Cardiac fibroblast (primary cell): ENCODE results near the gene SELENOW.
"Not testable (repeated sequence)": the region's sequence is repeated elsewhere in the genome, so short reads cannot be mapped to it uniquely, and the experiment has no call there.

Source experiments
- DNase-seq, 2 donors: peaks; one replicate each; pipeline versions ENCODE4 v3.0.0 to v3.0.0-alpha.2; 2010; ENCODE audit warnings: low read depth in 2 of 2
- H3K4me3 ChIP-seq, 2 donors: replicated peaks in 1 of 2; 1 replicate in 1 of 2; 2 replicates in 1 of 2; pipeline ENCODE4 v1.5.1; 2011; ENCODE audit warnings: low read depth in 2 of 2, low read length in 2 of 2, mild to moderate bottlenecking in 2 of 2, moderate library complexity in 1 of 2
- TF ChIP-seq, protein P1 (sequence below): IDR thresholded peaks from one replicate; pipeline ENCODE4 v1.5.1; 2011; ENCODE audit warnings: low read depth, mild to moderate bottlenecking, low read length, inconsistent platforms

The SELENOW gene

DNA sequence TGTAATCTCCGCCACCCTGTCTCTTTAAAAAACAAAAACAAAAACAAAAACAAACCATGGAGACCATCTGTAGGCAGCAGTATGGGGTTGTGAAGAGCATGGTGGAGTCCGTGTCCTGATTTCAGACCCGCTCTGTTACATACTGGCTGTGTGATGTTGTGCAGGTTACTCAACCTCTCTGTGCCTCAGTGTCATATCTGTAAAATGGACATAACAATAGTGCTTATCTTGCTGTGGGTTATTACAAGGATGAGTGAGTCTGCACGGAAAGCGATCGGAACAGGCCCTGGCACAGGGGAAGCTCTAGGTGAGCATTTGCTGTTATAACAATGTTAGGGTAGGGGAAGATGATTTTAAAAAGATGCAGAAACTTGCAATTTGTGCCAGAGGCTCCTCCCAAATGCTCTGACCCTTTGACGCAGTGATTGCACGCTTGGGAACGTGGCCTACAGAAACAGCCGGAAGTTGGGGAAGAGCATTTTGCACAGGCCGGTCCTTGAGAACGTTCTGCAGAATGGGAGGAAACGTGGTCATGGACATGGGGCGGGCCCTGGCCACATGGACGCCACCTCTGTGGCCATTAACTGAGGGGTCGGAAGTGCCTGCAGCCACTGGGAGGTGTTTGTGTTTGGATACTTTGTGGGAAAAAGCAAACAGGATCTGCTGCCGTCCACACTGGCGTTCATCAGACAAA, 15.7 kb upstream of the SELENOW start:
- no peak overlapping the region for H3K4me3 ChIP-seq
- peak; percentile 42 to 64 for DNase-seq
- TF ChIP-seq, protein P1, sequence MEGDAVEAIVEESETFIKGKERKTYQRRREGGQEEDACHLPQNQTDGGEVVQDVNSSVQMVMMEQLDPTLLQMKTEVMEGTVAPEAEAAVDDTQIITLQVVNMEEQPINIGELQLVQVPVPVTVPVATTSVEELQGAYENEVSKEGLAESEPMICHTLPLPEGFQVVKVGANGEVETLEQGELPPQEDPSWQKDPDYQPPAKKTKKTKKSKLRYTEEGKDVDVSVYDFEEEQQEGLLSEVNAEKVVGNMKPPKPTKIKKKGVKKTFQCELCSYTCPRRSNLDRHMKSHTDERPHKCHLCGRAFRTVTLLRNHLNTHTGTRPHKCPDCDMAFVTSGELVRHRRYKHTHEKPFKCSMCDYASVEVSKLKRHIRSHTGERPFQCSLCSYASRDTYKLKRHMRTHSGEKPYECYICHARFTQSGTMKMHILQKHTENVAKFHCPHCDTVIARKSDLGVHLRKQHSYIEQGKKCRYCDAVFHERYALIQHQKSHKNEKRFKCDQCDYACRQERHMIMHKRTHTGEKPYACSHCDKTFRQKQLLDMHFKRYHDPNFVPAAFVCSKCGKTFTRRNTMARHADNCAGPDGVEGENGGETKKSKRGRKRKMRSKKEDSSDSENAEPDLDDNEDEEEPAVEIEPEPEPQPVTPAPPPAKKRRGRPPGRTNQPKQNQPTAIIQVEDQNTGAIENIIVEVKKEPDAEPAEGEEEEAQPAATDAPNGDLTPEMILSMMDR, result no peak

DNA sequence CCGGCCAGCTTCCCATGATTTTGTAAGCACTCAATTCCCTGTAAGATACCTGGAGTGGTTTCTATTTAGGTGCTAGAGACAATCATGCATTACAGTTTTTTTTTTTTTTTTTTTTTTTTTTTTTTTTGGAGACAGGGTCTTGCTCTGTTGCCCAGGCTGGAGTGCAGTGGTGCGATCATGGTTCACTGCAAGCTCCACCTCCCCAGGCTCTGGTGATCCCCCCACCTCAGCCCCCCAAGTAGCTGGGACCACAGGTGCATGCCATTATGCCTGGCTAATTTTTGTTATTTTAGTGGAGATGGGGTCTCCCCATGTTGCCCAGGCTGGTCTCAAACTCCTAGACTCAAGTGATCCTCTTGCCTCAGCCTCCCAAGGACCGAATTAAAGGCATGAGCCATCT, 13.8 kb upstream of the SELENOW start:
- not testable (repeated sequence) for DNase-seq, H3K4me3 ChIP-seq

DNA sequence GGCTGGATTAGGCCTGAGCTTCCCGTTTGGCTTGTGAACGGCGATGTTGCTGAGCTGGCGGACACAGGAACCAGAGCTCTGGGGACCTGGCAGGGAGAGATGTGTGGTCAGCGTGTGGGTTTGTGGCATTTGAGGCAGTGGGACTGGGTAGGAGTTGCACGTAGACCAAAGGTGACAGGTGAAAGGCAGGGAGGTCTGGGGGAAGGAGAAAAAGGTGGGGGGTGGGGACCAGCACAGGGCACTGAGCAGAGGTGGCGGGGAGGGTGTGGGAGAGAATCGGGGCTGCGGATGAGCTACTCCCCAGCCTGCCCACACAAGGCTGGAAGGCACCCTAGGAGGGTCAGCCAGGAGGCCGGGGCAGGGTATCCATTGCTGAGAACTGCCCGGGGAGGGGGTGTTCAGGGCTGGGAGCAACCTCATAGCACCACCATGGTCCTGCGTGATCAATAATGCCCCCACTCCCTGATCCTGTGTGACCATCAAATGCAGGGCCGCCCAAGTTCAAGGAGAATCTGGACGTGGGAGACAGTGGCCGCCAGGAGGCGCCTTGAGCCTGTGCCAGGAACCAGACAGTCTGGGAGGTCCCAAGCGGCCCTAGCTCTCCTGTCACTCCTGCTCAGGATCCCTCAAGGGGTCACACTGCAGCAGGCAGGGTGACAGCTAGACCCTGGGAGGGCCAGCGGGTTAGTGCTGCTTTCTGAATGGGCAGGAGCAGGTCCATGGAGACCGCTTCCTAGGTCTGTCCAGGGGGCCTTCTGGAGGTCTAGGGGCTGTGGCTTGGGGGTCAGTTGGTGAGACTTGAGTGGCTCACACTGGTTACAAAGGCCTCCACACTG, 12.8 kb upstream of the SELENOW start:
- TF ChIP-seq, protein P1, result peak; percentile 83
- H3K4me3 ChIP-seq, result no peak overlapping the region
- peak; percentile 65 to 66 for DNase-seq

DNA sequence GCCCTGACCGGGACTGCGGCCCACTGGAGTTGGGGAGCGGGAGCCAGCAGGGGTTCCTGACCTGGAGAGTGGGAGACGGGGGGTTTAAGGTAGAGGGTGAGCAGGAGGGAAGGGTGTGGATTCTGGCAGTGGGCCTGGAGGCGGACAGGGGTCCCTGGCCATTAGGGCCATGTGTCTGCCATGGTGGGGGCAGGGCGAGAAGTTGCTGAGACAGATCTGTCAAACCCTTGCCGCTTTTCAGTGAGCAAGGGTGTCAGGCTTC, 12.2 kb upstream of the SELENOW start:
- no peak overlapping the region for H3K4me3 ChIP-seq
- no peak for DNase-seq
- TF ChIP-seq, protein P1, result no peak

DNA sequence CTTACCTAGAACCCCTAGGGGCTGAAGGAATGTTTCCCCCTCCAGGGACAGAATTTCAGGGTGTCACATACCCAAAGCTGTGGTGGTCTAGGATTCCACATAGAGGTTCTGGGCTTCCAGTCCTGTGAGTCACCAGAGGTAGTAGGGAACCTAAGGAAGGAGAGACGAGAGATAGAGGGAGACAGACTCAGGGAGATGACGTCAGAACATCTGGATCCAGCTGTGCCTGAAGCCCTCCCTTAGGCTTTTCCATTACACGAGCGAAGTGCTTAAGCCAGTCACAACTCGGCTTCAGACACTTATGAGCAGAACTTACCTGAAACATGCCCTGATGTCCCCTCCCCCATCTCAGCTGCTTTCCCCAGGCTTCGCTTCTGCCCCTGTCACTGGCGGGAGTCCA, 11.8 kb upstream of the SELENOW start:
- H3K4me3 ChIP-seq, result no peak overlapping the region
- TF ChIP-seq, protein P1, result no peak
- DNase-seq, result no peak

DNA sequence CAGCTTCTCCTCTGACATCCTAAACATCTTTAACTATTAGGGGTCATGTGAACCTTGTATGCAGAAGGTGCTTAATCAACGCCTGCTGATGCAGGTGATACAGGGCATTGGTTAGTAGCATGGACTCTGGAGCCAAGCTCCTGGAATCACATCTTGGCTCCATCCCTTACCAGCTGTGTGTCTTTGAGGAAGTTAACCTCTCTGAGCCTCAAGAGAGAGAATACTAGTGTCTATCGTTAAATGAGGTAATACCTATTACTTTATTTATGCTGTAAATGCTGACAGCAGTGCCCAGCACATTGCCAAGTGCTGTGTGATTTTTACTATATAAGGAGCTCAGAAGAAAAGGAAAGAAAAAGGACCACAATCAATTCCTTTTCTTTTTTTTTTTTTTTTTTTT, 11.2 kb upstream of the SELENOW start:
- TF ChIP-seq, protein P1, result no peak
- DNase-seq, result no peak

DNA sequence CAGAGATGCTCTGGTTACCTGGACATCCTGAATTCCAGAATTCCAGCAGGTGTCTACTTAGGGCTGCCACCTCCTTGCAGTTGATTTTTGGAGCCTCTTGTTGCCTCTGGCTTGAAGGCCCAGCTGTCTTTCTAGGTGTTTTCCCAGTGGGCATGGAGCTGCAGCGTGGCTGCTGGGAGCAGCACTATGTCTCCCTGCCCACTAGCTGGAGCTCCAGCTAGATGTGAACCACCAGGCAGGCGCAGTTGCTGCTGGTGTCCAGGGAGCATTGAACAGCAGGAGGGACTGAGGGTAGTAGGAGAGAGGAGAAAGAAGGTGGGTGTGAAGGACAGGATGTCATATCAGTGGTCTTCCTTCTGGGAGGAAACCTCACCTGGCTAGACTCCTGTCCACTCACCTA, 9.9 kb upstream of the SELENOW start:
- TF ChIP-seq, protein P1, result no peak
- DNase-seq, result no peak

More for the DNA sequence above, 11.2 kb upstream of the SELENOW start:
- H3K4me3 ChIP-seq, result no peak overlapping the region

More for the DNA sequence above, 9.9 kb upstream of the SELENOW start:
- H3K4me3 ChIP-seq, result no peak overlapping the region
